Muscle layer of colon (tissue), 2 donors: ENCODE measurements around the gene FAM114A1.
A peak's percentile ranks its signal among the peaks of the same experiment; 100 is the strongest.

Experiments
- H3K27ac ChIP-seq: one replicate; pipeline ENCODE4 v1.7.0; 2013; ENCODE audit warnings: low read depth, mild to moderate bottlenecking, low read length, moderate library complexity
- H3K27me3 ChIP-seq, 2 donors: one replicate each; pipeline ENCODE4 v1.7.0; 2013; ENCODE audit warnings: low read length in 2 of 2, mild to moderate bottlenecking in 2 of 2; ENCODE audit not compliant: insufficient read depth in 2 of 2, control insufficient read depth in 1 of 2
- H3K36me3 ChIP-seq: one replicate; pipeline ENCODE4 v1.7.0; 2013; ENCODE audit warnings: mild to moderate bottlenecking, low read length; ENCODE audit not compliant: insufficient read depth
- H3K4me1 ChIP-seq: one replicate; pipeline ENCODE4 v1.7.0; 2013; ENCODE audit warnings: mild to moderate bottlenecking, low read length; ENCODE audit not compliant: insufficient read depth
- H3K4me3 ChIP-seq, 2 donors: one replicate each; pipeline ENCODE4 v1.7.0; 2013; ENCODE audit warnings: low read length in 2 of 2, low read depth in 1 of 2, mild to moderate bottlenecking in 1 of 2, moderate library complexity in 1 of 2
- H3K9ac ChIP-seq: one replicate; pipeline ENCODE4 v1.7.0; 2013; ENCODE audit warnings: low read length
- H3K9me3 ChIP-seq: one replicate; pipeline ENCODE4 v1.7.0; 2013; ENCODE audit warnings: mild to moderate bottlenecking, low read length
- donor health status: abdominal sarcoma.
- donor health status: Adenocarcinoma of cecum.

Gene FAM114A1

GRCh38 chr4:38943343-38943742, 75.7 kb downstream of the FAM114A1 start:
- H3K4me3 ChIP-seq = no peak overlapping the region
- H3K36me3 ChIP-seq = peaks cover 19% of the 10 kb centered on the region
- H3K27ac ChIP-seq = peak overlapping the region; percentile 82
- H3K9ac ChIP-seq = no peak overlapping the region
- peaks cover 41% of the 10 kb centered on the region for H3K4me1 ChIP-seq
- no peaks in the 10 kb centered on the region for H3K9me3 ChIP-seq
- no peaks in the 10 kb centered on the region for H3K27me3 ChIP-seq

- Histone ChIP-seq H3K4me1 (peaks cover 49% of the 10 kb centered on the region), H3K36me3 (peaks cover 14% of the 10 kb centered on the region), H3K27me3 (no peaks in the 10 kb centered on the region), H3K9ac (no peak overlapping the region), H3K9me3 (no peaks in the 10 kb centered on the region), H3K4me3 (no peak overlapping the region), H3K27ac (peak overlapping the region; percentile 82)
Observed at GRCh38 chr4:38944440-38944839, 76.8 kb downstream of the FAM114A1 start.

- Histone ChIP-seq H3K4me3 (no peak overlapping the region), H3K27me3 (no peaks in the 10 kb centered on the region), H3K9ac (peak overlapping the region; percentile 18), H3K9me3 (no peaks in the 10 kb centered on the region), H3K27ac (peak overlapping the region; percentile 45), H3K4me1 (peaks cover 53% of the 10 kb centered on the region), H3K36me3 (no peaks in the 10 kb centered on the region)
Observed at GRCh38 chr4:38946919-38947318, 79.3 kb downstream of the FAM114A1 start.

DNA sequence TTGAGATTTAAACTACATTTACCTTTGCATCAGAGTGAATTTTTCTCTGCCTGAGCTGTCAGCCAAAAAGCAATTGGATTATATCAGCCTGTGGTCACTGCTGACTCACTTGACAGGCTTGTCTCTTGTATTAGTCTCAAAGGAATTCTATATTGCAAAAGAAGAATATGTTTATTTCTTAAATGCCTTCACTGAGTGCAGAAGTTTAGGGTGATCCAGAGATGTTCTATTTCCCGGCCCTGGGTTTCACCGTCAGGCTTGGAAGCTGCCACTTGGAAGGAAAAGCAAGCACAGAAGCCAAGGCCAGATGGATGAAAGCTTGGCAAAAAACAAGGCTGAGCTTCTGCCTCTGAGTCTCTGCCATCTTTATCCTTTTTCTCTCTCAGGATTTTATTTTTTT, 80.9 kb downstream of the FAM114A1 start:
- Histone ChIP-seq H3K9ac (no peak overlapping the region), H3K4me1 (peaks cover 42% of the 10 kb centered on the region), H3K27me3 (no peaks in the 10 kb centered on the region), H3K27ac (peak overlapping the region; percentile 59), H3K4me3 (no peak overlapping the region), H3K36me3 (no peaks in the 10 kb centered on the region), H3K9me3 (no peaks in the 10 kb centered on the region)

DNA sequence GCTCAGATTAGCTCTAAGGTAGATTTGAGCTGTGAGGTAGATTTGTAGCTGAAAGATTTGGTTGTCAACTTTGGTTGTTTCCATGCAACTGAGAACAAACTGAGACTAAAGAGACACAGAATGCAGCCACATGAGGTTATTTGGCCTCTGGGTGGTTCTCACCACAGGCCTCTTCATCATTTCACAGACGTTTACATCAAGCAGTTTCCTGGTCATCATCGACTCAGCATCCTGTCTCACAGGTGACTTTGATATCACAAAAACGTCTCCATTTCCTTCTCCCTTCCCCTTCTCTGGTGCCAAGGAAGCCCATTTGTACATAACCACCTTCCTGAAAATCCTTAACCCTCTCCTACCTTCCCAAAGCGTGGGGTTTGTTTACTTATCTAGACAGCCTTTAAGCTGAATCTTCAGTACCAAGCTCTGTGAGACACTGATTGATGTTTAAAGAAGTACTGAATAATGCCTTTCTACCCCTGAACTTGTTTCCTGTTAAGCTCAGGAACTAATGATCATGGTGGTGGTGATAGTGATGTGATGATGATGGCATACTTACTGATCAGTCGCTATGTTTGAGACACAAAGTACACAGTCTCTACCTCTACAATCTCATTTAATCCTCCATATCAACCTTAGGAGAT, 81.9 kb downstream of the FAM114A1 start:
- H3K9me3 ChIP-seq = no peaks in the 10 kb centered on the region
- peak overlapping the region; percentile 59 for H3K27ac ChIP-seq
- no peak overlapping the region for H3K9ac ChIP-seq
- H3K4me3 ChIP-seq = no peak overlapping the region
- no peaks in the 10 kb centered on the region for H3K36me3 ChIP-seq
- no peaks in the 10 kb centered on the region for H3K27me3 ChIP-seq
- peaks cover 42% of the 10 kb centered on the region for H3K4me1 ChIP-seq

DNA sequence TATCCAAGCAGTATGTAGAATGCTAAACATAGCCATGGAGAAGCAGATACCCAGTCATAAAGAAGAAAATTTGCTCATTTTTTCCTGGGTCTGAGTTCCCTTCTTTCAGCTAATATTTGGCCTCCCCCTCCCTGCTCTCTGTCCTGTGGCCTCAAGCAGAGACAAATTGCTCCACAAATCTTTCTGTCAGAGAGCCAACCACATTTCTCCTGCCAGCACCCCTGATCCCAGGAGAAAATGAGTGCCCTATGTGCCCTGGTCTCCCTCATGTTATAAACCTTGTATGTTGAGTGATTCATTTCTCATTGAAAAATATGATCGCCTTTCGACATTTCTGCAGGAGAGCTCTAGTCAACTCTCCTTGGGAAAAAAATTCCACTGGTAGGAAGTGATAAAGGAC, 82.6 kb downstream of the FAM114A1 start:
- Histone ChIP-seq H3K4me1 (peaks cover 42% of the 10 kb centered on the region), H3K27me3 (no peaks in the 10 kb centered on the region), H3K9me3 (no peaks in the 10 kb centered on the region), H3K36me3 (no peaks in the 10 kb centered on the region), H3K4me3 (no peak overlapping the region), H3K27ac (peak overlapping the region; percentile 59), H3K9ac (no peak overlapping the region)

- no peaks in the 10 kb centered on the region for H3K9me3 ChIP-seq
- H3K4me3 ChIP-seq = no peak overlapping the region
- no peak overlapping the region for H3K27ac ChIP-seq
- no peaks in the 10 kb centered on the region for H3K27me3 ChIP-seq
- no peaks in the 10 kb centered on the region for H3K36me3 ChIP-seq
- H3K4me1 ChIP-seq = peaks cover 42% of the 10 kb centered on the region
- no peak overlapping the region for H3K9ac ChIP-seq
Observed at GRCh38 chr4:38950734-38951133, 83.1 kb downstream of the FAM114A1 start.

DNA sequence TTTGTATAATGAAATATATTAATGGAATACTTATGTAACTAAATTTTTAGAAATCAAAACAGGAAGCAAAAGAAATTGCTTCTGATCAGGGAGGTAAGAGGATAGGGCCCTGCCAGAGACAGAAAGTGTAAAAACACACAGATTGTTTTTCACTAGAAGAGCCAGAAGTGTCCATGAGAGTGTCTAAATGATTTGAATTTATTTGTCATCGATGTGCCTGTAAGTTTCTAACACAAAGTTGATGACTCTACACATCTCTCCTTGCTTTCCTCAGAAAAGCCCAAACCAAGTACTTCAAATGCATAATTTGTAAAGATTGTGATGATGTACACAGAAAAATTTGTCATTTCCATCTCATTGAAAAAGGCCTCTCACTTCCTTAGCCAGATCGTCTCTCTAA, 84.0 kb downstream of the FAM114A1 start:
- Histone ChIP-seq H3K27me3 (no peaks in the 10 kb centered on the region), H3K9ac (no peak overlapping the region), H3K27ac (peak overlapping the region; percentile 20), H3K4me3 (no peak overlapping the region), H3K9me3 (no peaks in the 10 kb centered on the region), H3K36me3 (no peaks in the 10 kb centered on the region), H3K4me1 (peaks cover 37% of the 10 kb centered on the region)

DNA sequence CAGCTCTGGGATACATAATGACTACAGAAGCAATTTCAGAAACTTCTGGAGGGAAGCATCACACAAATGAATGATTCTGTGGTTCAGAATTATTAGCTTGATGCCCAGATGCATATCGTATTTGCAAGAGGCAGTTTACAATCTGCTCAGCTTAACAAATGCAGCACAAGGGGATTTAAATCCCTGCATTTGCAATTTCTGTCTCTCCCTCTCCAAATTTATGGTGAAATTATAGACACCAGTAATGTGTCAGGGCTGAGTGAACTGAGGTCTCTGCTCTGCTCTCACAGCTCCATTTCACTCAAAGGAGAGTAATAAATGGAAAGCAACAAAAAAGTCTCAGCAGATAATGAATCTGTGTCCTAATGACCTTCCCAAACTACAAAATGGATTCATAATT, 84.4 kb downstream of the FAM114A1 start:
- Histone ChIP-seq H3K36me3 (no peaks in the 10 kb centered on the region), H3K4me1 (peaks cover 33% of the 10 kb centered on the region), H3K9me3 (no peaks in the 10 kb centered on the region), H3K27me3 (no peaks in the 10 kb centered on the region), H3K9ac (no peak overlapping the region), H3K4me3 (no peak overlapping the region), H3K27ac (peak overlapping the region; percentile 20)

GRCh38 chr4:38954727-38955126, 87.1 kb downstream of the FAM114A1 start:
- H3K9ac ChIP-seq = no peak overlapping the region
- H3K4me3 ChIP-seq = no peak overlapping the region
- no peaks in the 10 kb centered on the region for H3K27me3 ChIP-seq
- H3K9me3 ChIP-seq = no peaks in the 10 kb centered on the region
- H3K36me3 ChIP-seq = no peaks in the 10 kb centered on the region
- H3K4me1 ChIP-seq = peaks cover 30% of the 10 kb centered on the region
- no peak overlapping the region for H3K27ac ChIP-seq

- no peaks in the 10 kb centered on the region for H3K27me3 ChIP-seq
- H3K4me3 ChIP-seq = no peak overlapping the region
- H3K9me3 ChIP-seq = no peaks in the 10 kb centered on the region
- H3K27ac ChIP-seq = no peak overlapping the region
- H3K4me1 ChIP-seq = peaks cover 18% of the 10 kb centered on the region
- H3K36me3 ChIP-seq = no peaks in the 10 kb centered on the region
- H3K9ac ChIP-seq = no peak overlapping the region
Observed at GRCh38 chr4:38955957-38956356, 88.4 kb downstream of the FAM114A1 start.

- H3K9ac ChIP-seq = no peak overlapping the region
- H3K27ac ChIP-seq = no peak overlapping the region
- no peaks in the 10 kb centered on the region for H3K36me3 ChIP-seq
- H3K4me1 ChIP-seq = peaks cover 14% of the 10 kb centered on the region
- H3K9me3 ChIP-seq = no peaks in the 10 kb centered on the region
- no peaks in the 10 kb centered on the region for H3K27me3 ChIP-seq
- H3K4me3 ChIP-seq = no peak overlapping the region
Observed at GRCh38 chr4:38957261-38957815, 89.7 kb downstream of the FAM114A1 start.
